Germinal center (tissue), 1 donor: ENCODE measurements around the gene TMEM221.

Source experiments
- DNase-seq: peaks from one replicate; pipeline ENCODE4 v3.0.0; 2012; ENCODE audit warnings: mixed read lengths, low spot score

TMEM221 gene

DNA sequence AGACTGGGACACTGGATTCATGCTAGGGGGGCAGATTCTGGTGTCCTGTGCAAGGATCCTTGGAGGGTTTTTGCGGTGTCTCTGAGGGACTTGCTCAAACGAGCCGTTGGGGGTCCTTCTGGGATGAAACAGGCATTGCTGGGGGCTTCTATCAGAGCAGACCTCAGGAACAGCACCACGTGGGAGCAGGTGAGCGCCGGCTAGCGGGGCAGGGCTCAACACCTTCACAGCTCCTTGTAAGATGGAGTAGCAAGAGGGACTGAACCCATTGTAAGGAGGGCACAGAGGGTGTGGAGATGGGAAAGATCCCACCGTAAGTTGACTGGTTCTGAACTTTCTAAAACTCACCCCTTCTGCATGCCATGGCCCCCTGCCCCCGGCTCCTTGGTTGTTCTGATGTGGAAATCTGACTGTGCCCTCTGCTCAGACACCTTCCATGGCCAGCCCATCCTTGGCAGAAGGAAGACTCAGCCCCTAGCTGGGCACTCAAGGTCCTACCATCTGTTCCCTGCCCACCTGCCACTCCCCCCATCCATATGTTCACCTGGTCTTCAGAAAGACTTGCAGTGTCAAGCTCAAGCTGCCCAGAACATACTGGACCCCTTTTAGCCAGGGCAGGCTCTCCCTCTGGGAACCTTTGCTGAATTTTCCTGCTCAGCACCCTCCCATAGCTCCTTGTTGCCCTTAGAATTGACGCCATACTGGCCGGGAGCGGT is 23.1 kb upstream of the TMEM221 start:
- no peak for DNase-seq

DNA sequence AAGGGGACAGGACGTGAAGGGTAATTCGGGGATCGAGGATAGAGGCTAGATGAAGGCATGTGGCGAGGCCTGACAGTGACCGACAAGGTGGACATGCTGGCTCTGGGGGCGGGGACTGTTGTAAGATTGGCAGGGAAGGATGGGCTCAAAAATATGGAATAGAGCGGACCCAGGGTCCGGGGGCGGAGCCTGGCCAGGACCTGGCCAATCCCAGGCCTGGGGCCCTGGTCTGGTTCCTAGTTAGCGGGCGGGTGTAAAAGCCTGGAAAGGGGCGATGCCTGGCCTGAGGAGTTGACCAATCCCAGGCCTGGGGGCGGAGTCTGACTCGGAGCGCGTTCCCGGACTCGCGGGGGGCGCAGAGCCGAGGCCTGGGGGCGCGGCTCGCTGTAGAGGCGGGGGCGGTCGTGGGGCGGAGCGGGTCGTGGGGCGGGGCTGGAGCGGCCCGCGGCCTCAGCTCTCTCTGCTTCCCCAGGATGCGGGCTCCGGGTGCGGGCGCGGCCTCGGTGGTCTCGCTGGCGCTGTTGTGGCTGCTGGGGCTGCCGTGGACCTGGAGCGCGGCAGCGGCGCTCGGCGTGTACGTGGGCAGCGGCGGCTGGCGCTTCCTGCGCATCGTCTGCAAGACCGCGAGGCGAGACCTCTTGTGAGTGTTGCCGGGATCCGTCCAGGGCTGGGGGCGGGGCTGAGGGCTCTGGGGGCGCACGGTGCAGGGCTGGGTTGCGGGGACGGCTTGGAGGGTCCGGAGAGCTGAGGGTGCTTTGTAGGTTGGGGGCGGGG is 21.8 kb upstream of the TMEM221 start, which contains the start of gene SLC27A1:
TSS of gene SLC27A1 (plus strand) at position 457 of the 774 bp plus-strand sequence. CDS start at position 474, 17 bp downstream.
- peak; percentile 83 for DNase-seq

DNA sequence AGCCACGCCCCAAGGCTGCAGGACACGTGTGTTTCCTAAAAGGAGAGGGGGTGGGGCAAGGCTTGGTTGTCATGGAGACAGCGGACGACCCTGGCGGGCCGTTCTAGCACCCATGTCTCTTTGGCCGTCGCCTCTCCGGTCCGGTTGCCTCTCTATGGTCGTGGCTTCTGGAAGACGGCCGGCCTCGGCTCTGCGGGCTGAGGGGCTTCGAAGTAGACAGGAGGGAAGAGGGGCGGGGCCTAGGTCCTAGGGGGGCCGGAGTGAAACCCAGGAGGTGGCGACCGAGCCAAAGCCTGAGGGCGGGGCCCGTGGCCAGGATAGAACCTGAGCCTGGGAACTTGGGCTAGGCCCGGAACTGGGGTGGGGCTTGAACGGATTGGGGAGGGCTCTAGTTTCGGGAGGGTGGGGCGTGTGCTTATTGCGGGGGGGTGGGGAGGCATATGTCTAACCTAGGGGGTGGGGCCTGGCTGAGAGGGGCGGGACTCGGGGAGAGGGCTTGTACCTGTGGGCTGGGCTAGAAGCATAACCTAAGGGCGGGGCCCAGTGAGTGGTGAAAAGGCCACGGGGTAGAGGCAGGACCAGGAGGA is 21.1 kb upstream of the TMEM221 start:
- peak; percentile 84 for DNase-seq

DNA sequence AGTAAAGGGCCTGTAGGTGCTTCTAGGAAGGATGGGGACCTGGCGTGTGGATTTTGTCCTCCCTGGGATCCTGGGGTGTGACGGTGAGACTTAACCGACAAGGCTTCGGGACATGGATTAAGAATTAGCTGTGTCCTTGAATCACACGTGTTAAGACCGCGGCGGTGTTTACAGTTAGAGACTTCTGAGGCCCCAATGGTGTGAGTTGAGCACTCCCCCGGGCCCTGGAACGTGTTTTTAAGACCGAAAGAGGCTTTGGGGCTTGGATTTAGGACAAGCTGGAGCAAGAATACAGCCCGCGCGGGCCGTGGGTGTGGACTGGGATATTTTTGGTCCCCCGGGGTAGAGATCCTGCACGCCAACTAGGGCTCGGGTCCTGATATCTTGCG is 20.6 kb upstream of the TMEM221 start:
- DNase-seq = no peak

DNA sequence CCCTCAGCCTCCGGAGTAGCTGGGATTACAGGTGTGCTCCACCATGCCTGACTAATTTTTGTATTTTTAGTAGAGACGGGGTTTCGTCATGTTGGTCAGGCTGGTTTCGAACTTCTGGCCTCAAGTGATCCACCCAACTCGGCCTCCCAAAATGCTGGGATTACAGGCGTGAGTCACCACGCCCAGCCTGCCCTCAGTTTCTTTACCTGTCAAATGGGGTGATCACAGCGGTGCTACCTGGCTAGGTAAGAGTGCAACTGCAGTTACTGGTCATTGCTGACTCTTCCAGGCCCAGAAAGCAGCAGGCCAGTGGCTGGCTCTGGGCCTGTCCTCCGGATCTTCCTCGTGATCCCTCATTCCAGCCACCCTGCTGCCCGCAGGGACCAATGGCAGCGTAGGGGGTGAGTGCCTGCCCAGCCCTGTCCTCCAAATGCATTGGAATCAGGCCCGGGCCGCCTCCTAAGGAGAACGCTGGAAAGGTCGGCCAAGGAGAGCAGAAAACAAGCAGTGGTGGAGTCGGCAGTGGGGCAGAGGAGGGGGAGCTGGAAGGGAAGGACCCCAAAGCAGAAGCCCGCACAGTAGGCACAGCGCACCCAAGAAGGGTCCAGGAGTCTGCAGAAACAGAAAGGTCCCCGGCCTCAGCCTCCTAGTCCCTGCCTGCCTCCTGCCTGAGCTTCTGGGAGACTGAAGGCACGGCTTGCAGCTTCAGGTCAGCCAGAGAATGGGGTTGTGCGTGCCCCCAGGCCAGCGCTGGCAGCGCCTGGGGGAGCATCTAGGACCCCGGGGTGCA is 20.0 kb upstream of the TMEM221 start:
- no peak for DNase-seq

DNA sequence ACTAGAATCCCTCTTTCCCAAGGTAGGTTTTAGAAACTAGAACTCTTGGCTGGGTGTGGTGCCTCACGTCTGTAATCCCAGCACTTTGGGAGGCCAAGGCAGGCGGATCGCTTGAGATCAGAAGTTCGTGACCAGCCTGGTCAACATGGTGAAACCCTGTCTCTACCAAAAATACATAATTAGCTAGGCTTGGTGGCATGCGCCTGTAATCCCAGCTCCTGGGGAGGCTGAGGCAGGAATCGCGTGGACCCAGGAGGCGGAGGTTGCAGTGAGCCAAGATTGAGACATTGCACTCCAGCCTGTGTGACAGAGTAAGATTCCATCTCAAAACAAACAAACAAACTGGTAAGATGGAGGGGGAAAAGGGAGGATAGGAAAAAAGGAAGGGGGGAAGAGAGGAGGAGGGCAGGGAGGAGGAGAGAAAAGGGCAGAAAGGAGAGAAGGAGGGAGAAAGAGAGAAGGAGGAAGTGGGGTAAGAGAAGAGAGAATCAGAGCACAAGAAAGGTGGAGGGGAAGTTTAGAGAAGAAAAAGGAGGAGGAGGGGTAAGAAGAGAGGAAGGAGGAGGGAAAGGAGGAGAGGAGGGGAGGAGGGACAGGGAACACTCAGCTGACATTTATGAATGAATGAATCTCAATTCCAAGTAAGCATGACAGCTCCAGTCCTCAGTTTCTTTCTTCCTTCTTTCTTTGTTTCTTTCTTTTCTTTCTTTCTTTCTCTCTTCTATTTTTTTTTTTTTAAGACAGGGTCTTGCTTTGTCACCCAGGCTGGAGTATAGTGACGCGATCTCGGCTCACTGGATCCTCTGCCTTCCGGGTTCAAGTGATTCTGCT is 19.2 kb upstream of the TMEM221 start:
- no peak for DNase-seq

DNA sequence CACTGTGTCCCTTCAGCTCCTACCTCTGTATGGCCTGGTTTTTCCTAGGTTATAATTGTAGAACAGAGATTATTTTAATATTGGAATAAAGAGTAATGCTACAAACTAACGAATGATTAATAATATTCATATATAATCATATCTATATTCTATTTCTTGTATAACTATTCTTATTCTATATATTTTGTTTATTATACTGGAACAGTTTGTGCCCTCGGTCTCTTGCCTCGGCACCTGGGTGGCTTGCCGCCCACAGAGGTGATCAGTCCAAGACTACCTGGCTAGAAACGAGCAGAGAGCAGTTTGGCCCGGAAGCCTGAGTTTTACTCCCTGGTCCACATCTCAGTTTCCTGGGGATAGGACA is 18.0 kb upstream of the TMEM221 start:
- no peak for DNase-seq

DNA sequence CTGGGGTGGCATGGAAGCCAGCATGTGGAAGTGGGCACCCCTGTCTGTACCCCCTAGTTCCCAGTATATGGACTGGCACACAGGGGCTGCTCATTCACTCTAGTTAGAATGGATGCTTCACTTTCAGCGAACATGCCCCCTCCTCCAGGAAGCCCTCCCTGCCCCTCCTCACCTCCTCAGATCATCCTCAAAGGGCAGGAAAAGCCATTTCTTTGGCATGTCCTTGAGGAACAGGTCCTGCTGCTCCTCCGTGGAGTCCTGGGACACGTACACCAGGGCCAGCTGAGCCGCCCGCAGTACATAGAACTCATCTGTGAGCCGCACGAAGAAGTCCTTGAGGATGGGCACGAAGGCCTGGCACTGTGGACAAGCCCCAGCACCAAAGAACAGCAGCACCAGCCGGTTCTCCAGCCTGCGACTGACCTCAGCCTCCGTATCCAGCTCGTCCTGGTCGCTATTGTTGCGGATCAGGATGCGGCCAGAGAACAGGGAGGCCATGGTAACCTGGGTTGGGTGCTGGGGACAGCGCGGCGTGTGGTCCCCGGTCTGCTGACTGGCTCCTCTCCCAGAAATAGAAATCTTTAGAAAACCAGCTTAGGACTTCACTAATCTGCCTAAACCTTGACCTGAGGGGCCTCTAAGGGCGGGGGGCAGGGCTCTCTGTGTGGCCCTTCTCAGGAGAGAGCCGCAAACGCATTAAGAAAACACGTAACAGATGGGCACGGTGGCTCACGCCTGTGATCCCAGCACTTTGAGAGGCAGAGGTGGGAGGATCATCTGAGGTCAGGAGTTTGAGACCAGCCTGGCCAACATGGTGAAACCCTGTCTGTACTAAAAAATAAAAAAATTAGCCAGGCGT is 12.1 kb upstream of the TMEM221 start, which contains the start of gene NXNL1:
TSS of gene NXNL1 (minus strand) at position 555 of the 859 bp plus-strand sequence. CDS start at position 498, 57 bp downstream.
- DNase-seq = no peak

DNA sequence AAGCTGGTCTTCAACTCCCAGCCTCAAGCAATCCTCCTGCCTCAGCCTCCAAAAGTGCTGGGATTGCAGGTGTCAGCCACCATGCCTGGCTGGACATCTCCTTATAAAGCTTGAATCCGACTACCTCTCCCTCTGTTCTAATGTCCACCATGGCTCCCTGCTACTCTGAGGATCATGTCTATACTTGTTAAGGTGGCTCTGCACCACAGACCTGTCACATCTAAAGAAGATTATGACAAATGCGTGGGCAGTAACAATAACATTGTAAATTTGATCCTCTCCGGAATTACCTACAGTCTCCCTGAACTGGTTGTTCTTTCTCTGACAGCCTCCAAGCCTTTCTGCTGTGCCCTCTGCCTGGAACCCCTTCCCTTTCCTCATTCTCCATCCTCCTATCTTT is 10.5 kb upstream of the TMEM221 start:
- DNase-seq = no peak

DNA sequence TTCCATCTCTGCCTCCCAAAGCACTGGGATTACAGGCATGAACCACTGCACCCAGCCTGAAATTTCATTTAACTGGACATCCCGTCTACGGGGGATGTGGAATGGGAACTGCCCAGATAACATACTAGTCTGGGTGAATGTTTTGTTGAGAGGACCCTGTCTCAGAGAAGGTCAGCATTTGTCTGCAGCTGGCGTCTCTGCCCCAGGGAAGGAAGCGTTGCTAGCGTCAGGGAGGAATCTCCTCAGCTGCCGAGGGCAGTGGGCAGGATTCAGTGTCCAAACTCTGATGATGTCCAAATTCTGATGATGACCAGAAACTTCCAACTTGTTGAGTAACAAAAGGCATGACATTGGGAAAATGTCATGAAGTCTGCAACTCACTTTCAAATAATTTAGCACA is 9.1 kb upstream of the TMEM221 start:
- DNase-seq = no peak

DNA sequence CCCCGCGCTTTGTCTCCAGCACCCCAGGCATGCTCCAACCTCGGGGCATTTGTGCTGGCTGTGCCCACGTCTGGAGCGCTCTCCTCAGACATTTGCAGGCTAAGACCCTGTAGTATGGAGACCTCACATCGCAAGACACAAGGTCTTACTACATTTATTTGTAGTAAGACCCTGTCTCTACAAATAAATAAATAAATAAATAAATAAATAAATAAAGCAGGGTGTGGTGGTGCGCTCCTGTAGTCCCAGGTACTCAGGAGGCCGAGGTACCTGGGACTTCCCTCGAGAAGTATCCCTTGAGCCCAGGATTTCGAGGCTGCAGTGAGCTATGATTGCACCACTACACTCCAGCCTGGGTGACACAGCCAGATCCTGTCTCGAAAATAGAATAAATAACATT is 7.7 kb upstream of the TMEM221 start:
- no peak for DNase-seq

DNA sequence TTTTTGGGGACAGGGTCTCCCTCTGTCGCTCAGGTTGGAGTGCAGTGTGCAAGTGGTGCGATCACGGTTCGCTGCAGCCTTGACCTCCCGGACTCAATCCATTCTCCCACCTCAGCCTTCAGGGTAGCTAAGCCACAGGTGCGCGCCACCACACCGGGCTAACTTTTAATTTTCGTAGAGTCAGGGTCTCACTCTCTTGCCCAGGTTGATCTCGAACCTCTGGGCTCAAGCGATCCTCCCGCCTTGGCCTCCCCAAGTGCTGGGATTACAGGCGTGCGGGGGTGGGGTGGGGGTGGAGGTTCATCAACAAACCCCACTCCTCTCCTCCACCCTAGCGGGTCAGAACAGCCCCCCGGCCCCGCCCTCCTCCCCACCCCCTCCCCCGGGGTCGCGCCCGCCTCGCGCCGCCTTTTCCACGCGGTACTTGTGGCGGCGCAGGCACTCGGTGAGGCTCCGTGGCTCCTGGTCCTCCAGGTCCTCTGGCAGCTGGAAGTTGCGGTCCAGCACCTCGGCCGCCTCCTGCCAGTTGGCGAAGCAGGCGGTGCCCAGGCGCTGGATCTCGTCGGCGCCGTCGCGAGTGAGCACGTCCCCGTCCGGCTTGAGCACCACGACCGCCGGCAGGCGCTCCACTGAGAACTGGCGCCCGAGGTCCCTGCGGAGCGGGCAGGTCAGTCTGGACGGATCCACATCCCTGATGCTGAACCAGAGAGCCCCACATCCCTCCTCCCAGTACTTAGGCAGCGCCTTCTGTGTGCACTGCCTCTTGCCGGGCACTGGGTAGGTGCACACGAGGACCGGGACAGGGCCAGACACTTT is 7.0 kb upstream of the TMEM221 start:
- DNase-seq = no peak

DNA sequence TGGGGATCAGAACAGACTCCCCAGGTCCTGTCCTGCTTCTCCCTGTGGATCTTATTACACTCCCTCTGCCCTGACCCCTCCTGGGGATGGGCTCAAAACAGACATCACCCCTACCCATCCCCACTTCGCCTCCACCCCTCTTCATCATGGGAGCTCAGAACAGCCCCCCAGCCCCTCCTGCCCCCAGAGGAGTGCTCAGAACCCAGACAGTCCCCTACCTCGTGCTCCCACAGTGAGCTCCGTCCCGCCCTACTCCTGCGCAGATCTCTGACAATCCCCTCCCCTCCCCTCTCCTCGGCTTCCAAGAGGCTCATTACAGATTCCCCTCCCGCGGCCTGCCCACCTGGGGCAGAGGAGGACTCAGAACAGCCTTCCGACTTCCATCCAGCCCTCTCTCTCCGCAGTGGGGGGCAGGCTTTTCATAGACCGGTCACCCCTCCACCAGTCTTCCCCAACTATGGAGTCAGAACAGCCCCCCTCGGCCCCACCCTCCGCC is 6.2 kb upstream of the TMEM221 start:
- no peak for DNase-seq

DNA sequence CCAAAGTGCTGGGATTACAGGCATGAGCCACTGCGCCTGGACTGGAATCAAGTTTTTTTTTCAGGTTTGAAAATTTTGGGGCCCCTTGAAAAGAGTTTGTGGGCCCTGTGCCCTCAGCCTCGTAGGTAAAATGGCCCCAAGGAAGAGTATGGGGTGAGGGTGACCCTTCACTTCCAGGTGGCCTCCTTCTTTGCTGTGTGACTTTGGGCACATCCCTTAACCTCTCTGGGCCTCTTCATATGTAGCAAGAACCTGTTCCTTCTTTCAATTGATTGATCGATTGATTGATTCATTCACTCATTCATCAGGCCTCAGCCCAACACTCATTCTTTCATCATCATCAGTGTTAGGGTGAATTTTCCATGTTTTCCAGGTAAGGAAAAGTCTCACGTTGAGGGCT is 3.4 kb upstream of the TMEM221 start:
- no peak for DNase-seq

DNA sequence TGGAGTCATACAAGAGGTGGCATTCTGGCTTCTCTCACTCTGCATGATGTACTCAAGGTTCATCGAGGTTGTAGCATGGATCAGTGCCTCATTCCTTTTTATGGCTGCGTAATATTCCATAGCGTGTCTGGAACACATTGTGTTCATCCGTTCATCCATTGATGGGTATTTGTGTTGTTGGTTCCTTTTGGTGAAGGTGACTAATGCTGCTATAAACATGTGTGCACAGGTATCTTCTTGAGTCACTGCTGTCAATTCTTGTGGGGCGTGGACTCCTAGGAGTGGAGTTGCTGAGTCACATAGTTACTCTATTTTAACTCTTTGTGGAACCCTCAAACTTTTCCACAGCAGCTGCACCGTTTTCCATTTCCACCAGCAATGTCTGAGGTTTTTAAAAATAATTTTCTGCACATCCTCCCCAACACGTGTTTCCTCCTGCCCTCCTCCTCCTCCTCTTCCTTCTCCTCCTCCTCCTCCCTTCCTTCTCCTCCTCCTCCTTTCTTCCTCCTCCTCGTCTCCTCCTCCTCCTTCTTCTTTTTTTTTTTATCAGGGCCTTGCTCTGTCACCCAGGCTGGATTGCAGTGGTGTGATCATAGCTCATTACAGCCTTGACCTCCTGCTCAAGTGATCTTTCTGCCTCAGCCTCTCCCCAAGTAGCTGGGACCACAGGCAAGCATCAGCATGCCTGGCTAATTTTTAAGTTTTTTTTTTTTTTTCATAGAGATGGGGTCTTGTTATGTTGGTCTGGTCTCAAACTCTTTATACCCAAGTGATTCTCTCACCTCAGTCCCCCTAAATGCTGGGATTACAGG is 2.0 kb upstream of the TMEM221 start:
- DNase-seq = no peak

DNA sequence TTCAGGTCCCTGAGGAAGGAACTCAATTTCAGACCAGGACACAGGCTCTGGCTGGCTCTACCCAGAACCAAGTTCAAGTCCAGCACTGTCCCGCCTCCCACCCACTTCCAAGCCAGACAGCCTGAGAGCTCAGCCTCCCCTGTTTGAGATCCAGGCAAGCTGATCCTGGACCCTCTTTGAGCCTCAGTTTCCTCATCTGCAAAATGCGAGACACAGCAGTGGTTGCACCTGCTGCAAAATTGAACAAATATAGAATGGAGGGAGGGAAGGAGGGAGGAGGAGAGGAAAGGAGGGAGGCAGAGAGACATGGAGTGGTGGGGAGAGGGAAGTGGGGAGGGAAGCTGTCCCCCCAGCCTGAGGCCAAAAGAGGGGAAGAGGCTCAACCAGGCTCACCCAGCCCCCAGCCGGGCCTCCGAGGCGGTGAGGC is 751 bp downstream of the TMEM221 start:
- no peak for DNase-seq

DNA sequence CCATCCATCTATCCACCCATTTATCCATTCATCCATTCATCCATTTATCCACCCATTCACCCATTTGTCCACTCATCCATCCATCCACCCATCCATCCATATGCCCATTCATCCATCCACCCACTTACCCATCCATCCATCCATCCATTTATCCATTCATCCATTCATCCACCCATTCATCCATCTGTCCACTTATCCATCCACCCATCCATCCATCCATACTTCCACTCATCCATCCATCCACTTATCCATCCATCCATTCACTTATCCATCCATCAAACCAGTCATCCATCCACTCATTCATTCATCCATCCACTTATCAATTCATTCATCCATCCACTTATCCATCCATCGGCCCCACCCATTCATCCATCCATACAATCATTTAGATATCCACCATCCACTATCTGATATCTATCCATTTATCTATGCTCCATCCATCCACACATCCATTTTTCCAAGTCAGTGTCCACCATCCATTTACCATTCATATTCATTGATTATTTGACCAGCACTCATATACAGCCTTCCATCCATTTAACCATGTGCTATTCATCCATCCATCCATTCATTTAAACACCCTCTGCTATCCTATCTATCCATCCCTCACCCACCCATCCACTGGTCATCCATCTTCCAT is 2.8 kb downstream of the TMEM221 start:
- no peak for DNase-seq
